Measurements from ENCODE around the gene FAT1.

The FAT1 gene

GRCh38 chr4:186755550-186756519 is 32.2 kb upstream of the FAT1 start:
- no peak for DNase-seq (ENCODE audit: low read depth in 2 of 3, low spot score in 1 of 3)

GRCh38 chr4:186754976-186755375 is 31.3 kb upstream of the FAT1 start:
- no peak for DNase-seq (ENCODE audit: low read depth in 2 of 3, low spot score in 1 of 3)

GRCh38 chr4:186752325-186752724 is 28.7 kb upstream of the FAT1 start:
- DNase-seq (ENCODE audit: low read depth in 2 of 3, low spot score in 1 of 3), result no peak

DNA sequence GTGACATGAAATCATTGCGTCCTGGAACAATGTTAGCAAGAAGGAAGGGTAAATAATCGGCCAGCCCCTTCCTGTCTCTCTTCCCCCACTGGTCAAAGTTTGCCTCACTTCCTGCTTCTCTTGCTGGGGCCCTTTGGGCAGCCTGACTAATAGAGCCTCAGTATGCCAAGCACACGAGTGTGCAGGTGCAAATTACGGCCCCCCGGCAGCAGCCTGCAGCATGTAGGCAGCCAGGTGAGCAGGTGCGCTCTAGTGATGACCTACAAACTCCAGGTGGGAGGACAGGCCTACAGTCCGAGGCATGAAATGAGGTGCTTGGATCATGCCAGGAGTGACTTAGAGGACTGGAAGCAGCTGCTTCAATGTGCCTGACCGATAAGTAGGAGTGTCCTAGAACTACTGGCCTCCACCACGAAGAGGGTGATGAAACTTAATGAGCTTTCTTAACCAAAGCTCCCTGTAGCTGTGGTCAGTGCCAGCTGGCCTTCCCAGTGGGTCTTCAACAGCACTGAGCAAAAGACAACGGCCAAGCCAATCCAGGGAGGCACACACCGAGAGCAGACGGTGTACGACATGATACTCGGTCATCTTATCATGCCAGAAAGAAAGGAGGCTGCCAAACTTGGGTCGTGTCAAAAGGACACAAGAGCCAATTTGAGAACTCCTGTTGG is 26.1 kb upstream of the FAT1 start:
- no peak for DNase-seq (ENCODE audit: low read depth in 2 of 3, low spot score in 1 of 3)

DNA sequence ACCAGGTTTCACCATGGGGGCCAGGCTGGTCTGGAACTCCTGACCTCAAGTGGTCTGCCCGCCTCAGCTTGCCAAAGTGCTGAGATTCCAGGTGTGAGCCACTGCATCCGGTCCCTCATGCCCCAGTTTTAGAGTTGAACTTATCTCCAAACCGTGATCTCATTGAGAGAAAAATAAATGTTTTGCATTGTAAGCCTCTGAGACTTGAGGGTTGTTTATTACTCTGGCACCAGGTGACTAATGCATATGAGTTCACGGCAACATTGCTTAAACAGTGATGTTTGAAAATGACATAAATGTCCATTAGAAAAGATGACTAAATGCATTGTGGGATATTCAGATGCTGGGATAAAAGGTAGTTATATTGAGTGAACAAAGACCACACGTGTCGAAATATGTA is 22.9 kb upstream of the FAT1 start:
- DNase-seq (ENCODE audit: low read depth in 2 of 3, low spot score in 1 of 3), result no peak

- no peak for DNase-seq (ENCODE audit: low read depth in 2 of 3, low spot score in 1 of 3)
These were observed 19.6 kb upstream of the FAT1 start for GRCh38 chr4:186743261-186743660.

DNA sequence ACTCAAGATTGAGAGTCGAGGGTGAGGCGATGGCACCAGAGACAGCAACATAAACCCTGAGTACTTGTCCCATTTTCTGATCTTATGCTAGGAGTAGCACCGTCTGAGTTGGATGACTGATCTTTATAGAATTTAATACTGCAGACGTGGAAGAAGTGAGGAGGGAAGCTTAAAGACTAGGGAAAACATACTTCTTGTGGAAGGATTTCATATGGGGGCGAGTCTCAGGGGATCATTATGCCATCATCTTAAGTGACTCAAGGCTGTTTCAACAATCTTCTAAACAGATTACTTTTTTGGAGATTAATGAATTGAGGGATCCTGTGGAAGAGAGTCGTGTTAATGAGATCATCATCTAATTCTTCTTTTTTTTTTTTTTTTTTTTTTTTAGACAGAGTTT is 17.2 kb upstream of the FAT1 start:
- no peak for DNase-seq (ENCODE audit: low read depth in 2 of 3, low spot score in 1 of 3)

DNA sequence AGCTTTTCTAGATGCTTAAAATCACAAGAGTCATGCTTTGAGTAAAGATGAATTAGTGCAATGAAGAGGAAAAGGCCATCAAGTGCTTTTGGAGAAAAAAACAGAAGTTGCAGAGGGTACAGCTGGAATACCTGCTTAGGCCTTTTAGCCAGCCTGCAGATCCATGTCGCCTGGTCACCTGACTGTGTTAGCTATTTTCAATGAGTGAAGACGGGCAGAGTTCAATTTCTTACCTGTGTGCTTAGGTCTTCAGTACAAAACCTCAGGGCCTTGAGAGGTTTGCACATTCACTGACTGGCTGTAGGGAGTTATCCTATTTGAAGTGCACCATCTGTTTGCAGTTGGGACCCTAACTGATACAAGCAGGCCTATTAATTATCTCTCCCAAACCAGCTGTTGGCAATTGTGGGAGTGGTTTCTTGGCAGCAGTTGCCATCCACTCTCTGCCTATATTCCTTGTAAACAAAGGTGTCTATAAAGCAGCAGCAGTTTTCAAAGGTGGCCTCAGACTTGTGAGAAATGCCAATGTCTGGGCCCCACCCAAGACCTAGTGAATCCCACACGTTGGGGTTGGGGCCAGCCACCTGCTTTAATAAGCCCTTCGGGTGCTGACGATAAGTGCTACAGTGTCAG is 16.3 kb upstream of the FAT1 start:
- no peak for DNase-seq (ENCODE audit: low read depth in 2 of 3, low spot score in 1 of 3)

- no peak for DNase-seq (ENCODE audit: low read depth in 2 of 3, low spot score in 1 of 3)
These were observed 15.7 kb upstream of the FAT1 start for GRCh38 chr4:186739317-186739716.

GRCh38 chr4:186738421-186738820 is 14.8 kb upstream of the FAT1 start:
- DNase-seq (ENCODE audit: low read depth in 2 of 3, low spot score in 1 of 3), result no peak

- no peak for DNase-seq (ENCODE audit: low read depth in 2 of 3, low spot score in 1 of 3)
These were observed 13.8 kb upstream of the FAT1 start for GRCh38 chr4:186737427-186737826.

GRCh38 chr4:186736466-186736865 is 12.8 kb upstream of the FAT1 start:
- DNase-seq (ENCODE audit: low read depth in 2 of 3, low spot score in 1 of 3), result no peak

DNA sequence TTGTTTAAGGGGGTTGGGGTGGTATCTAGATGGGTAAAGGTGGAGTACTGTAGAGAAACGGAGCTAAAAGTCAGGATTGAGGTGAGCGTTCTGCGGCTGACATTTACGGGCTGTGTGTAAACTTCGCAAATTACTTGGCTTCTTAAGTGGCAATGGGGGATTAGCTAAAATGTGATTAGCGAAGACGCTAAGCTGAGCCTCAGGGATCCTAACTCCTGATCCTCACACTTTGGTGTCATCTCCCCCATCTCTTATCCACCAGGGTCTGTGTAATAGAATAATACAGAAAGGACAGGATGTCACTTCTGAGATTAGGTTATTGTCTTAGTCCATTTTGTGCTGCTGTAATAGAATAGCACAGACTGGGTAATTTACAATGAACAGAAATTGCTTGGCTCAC is 10.6 kb upstream of the FAT1 start:
- DNase-seq (ENCODE audit: low read depth in 2 of 3, low spot score in 1 of 3), result no peak

GRCh38 chr4:186733778-186734177 is 10.1 kb upstream of the FAT1 start:
- DNase-seq (ENCODE audit: low read depth in 2 of 3, low spot score in 1 of 3), result no peak

DNA sequence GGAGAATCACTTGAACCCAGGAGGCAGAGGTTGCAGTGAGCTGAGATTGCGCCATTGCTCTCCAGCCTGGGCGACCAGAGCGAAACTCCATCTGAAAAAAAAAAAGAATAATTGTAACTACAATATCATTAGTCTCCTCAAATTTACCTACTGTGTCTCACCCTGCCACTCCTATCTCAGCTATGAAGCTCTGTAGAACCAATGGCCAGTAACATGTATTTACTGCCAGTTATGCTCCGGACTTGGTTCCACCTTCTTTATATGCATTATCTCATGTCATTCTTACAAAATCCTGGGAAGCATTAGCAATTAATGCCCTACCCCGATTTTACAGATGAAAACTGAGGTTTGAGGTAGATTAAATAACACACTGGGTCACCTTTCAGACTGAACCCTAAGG is 7.0 kb upstream of the FAT1 start:
- DNase-seq (ENCODE audit: low read depth in 2 of 3, low spot score in 1 of 3), result no peak

DNA sequence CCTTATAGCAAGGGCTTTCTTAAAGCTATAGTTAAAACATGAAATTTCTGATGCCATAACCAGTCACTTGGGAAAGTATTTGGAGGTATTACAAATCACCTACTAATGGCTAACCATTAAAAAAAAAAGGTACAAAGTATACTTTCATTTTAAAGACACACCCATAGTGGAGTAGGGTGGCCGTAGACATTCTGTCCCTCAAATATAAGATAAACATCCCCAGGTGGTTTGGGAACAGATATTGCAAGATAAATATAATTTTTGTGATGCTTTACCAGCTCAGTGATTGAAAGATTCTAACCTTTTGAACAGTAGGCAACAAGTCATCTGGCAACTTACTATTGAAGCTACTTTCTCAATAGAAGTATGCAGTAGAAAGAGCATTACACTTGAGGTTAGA is 6.2 kb upstream of the FAT1 start:
- DNase-seq (ENCODE audit: low read depth in 2 of 3, low spot score in 1 of 3), result no peak

- no peak for DNase-seq (ENCODE audit: low read depth in 2 of 3, low spot score in 1 of 3)
These were observed 5.1 kb upstream of the FAT1 start for GRCh38 chr4:186728631-186729271.

DNA sequence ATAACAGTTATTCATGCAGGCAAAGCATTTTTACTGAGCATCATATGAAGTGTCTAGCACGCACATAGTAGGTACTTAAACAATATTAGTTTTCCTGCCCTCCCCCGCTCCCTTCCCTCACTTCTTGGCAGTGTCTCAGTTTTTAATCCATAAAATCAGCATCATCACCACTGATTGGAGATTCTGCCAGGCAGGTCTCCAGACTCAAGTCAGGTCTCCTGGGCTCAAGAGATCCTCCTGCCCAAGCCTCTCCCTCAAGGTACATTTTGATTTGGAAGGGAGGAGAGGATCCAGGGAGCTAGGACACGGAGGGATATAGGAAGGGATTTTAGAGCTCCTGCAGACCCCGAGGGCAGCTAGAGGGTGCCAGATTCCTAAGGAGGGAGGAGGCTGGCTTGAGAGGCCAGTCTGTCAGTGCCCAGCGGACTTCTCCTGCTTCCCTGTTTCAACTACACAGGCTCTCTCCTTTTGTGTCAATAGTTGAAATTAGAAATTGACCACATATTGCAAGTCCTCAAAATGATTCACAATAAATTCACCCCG is 4.4 kb upstream of the FAT1 start:
- no peak for DNase-seq (ENCODE audit: low read depth in 2 of 3, low spot score in 1 of 3)

- DNase-seq (ENCODE audit: low read depth in 2 of 3, low spot score in 1 of 3), result no peak
These were observed 3.7 kb upstream of the FAT1 start for GRCh38 chr4:186727169-186727976.

DNA sequence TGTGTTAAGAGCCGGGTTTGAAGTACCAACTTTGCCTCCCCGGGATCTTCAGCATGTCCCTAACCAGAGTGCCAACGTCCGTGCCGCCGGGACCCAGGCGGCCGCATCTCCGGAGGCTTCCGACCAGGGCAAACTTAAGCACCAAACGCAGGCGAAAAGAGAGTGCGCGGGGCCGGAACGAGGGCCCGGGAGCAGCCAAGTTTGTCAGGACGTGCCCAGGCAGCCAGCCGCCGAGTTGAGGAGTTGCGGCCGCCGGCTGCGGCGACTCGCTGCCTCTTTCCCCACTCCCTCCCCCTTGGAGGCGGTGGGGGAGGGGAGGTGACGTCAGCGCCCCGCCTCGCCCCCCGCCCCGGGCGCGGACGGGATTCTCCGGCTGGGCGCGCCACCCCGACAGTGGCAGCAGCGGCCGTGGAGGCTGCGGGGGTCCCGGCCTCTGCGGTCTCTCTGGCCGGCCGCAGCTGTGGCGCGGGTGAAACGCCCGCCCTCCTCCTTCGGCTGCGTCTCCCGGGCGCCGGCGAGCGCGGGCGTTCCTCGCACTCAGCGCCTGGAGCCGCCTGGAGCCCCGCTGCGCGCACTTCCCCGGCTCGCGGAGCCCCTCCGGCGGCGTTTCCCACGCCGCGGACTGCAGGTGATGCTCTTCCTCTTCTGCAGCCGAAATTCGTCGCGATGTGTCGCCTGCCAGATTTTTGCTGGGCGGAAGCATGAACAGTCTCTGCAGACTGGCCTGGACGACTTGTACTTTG is 2.9 kb upstream of the FAT1 start:
- no peak for DNase-seq (ENCODE audit: low read depth in 2 of 3, low spot score in 1 of 3)
